HG03571 (cell line): ENCODE results near the gene ACTRT2.

Source experiments
- ATAC-seq: cut with Tn5 transposase; IDR thresholded peaks from one replicate; pipeline ENCODE4 v1.9.1; 2021; ENCODE audit not compliant: unreplicated experiment

ACTRT2 gene

DNA sequence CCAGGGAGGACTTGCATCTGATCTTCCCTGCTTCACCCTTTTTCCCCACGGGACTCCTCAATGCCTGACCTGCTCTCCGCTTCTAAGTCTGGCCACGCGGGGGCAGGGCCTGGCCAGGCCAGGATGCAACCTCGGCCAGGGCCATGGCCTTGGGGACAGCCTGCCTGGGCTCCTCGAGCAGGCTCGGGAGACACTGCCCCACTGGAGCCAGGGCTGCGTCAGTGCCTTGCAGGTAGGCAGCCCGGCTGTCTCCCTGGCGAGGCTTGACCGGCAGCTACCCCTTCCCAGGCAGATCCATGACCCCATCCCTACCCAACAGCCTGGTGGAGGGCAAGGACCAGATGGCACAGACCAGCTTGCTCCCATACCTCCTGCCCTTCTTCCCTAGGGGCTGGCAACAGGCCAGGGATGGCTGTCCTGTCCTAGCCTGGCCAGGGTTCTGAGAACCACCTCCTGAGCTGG, 45.0 kb downstream of the ACTRT2 start:
- no peak for ATAC-seq

DNA sequence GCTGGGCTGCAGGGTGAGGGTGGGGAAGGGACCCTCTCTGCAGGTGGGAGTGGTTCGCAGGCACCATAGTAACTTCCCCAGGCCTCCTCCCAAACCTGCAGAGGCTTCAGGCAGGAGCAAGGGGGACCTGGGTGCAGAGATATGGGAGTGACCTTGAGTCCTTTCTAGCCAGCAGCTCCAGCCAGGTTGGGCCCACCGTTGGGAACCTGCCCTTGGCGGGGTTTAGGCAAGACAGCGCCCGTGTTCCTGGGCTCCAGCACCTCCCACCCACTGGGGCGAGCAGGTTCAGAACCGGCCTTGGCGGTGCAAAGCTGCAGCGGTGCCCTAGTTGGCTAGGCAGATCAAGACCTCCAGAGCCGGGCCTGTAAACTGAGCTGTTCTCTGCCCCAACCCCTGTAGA, 45.6 kb downstream of the ACTRT2 start:
- ATAC-seq: no peak

GRCh38 chr1:3067301-3067670, 46.0 kb downstream of the ACTRT2 start:
- ATAC-seq: no peak

- no peak for ATAC-seq
Measured at GRCh38 chr1:3067671-3068563, 46.6 kb downstream of the ACTRT2 start.

DNA sequence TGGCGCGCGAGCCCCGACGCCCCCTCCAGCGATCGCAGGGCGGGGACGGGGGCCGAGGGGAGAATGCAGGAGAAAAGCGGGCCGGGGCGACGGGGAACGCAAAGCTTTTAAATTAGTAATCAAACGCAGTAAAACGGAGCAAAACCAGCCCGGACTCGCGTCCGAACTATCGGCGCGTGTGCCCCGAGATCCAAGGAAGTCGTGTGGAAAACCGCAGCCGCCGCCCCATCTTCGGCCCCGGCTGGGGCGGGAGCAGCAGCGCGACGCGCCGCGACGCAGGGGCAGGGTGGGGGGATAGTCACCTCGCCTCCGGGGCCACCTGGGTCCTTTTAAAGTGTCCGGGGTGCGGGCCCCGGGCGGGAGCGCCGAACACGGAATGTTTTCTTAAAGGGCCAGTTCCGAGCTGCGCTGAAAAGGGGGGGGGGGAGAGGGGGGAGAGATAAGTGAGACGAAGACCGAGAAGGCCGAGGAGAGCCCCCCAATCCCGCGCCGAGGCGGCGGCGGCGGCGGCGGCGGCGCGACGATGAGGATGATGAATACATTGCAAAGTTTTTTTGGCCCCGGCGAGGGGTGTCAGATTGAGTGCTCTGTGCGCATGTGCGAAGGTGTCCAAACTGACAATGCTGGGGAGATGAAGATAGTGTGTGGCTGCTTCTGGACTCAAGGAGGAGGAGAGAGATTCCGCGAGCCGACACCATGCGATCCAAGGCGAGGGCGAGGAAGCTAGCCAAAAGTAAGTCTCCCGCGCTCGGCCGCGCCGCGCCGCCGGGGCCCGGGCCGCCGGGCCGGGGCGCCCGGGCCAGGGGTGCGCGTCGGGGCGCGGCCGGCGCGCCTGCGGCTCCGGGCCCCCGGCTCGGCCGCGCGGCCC, 47.5 kb downstream of the ACTRT2 start, which contains the start of gene PRDM16:
TSS of gene PRDM16 (plus strand) at position 640 of the 868 bp plus-strand sequence. CDS start at position 697, 57 bp downstream.
- ATAC-seq: no peak

DNA sequence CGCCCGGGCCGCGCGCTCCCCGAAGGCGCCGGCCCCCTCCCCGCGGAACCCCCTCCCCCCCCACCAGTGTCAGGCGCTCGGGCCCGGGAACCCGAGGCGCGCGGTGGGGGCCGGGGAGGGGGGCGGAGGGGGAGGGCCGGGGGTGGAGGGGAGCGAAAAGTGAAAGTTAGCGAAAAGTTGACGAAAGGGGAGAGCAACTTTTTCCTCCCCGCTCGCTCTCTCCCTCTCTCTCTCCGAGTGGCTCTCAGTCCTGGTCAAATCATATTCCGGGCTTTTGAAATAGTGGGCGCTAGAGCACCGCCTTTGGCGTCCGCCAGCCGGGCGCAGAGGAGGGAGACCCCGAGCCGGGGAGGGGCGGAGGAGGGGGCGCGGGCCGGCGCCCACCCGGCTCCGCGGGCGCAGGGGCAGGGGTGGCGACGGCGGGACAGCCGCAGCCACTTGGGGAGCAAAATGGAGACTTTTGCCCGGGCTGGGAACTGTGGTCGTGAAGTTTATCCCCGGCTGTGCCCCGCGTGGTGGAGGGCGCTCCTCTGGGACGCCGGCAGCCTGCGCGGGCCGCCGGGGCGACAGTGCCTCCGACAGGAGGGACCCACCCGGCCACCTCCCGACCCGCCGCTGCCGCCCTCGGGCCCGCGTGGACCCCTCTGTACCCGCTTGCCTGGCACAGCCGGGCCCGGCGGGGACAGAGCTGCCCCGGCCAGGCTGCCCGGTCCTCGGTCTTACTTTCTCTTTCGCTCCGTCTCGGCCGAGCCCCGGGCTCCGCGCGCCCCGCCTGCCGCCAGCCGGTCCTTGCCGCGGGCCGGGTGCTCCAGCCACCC, 48.4 kb downstream of the ACTRT2 start:
- ATAC-seq: no peak

- ATAC-seq: no peak
Measured at GRCh38 chr1:3070309-3070643, 49.0 kb downstream of the ACTRT2 start.

DNA sequence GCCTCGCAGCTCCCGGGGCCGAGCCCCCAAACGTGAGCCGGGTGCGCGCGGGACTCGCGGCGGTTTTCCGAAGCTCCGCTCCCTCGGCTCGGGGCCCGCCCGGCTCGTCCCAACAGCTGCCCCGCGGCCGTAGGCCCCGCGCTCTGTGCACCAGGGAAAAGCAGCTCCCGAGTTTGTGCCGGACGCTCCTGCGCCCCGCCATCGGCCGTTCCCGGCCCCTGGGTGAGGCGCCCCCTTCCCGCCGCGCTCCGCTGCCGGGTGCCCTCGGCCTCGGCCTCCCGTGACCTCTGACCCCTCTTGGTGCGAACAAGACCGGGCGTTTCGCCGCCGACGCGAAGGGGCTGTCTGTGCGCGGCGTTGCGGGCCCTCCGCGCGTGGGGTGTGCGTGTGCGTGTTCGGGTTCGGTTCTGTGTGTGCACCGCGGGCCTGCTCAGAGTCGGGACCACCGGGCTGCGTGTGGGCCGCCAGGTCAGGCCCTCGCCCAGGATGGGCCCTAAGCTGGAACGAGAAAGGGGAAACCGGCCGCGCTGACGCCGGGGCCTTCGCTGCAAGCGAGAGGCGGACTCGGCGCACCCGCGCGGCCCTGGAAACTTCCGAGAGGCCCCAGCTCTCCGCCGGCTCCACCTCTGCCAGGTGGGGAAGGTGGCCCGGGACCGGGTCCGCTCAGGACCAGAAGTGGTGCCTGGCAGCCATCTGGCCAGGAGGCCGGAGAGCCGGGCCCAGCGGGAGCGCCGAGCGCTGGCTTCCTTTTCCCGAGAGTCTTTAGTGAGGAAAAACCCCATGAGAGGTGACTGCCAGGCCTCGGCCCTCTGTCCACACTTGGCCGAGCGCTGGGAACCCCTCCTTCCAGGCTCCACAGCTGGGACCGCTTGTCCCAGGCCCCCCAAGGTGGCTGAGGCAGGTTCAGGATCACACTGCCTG, 49.6 kb downstream of the ACTRT2 start:
- no peak for ATAC-seq

DNA sequence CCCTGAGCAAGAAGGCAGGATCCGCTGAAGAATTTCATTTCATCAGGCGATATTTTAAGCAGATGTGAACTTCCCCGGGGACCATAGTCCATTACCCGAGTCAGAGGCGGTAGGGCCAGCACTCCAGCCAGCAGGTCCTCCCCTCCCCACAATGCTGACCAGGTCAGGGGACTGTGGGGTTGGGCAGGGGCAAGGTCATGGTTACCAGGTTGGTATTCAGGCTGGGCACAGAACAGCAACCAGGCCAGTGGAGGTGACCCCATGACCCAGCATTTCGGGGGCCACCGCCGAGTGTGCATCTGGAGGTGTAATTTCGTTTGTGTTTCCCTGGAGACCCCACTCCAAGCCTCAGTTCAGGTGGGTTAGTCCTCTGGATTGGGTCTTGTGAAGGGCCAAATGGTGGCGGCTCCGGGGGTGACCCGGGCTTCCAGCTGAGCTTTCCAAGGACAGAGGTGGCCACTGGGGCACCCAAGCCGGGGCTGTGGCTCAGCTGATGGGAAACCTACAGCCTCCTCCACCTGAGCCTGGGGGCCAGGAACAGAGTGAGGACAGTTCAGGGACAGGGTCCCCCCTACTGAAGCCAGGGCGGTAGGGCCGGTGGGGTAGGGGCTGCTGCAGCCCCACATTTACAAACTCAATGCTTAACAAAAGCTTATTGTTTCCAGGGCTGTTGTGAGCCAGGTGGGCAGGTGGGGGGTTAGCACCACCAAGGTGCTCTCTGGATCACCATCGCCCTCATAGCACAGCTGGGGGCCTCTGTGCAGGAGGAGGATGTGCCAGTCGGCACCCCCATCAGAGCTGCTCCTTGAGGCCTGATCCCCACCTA, 50.5 kb downstream of the ACTRT2 start:
- no peak for ATAC-seq
